ENCODE results near the gene MTREX. TPM values are rescaled to one million over a fixed set of nuclear protein-coding genes. Genes with fewer than 3 reads are reported as not detected.

MTREX gene
- total RNA-seq, 1 donor from 2014 or later = 78.7 TPM

DNA sequence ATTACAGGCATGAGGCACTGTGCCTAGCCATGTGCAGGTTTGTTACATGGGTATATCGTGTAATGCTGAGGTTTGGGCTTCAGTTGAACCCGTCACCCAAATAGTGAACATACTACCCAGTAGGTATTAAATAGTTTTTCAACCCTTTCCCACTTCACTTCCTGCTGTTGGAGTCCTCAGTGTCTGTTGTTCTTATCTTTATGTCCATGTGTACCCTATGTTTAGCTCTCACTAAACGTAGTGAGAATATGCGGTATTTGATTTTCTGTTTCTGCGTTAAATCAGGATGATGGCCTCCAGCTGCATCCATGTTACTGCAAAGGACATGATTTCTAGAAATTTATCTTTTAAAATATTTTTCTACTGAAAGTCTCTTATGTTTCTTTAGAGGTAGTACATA, 17.8 kb downstream of the MTREX start:
- Mint-ChIP-seq H3K36me3 (peaks cover 36% of the 10 kb centered on the region), H3K27ac (no peak overlapping the region), H3K4me1 (peaks cover 3% of the 10 kb centered on the region), H3K4me3 (no peak overlapping the region), H3K9me3 (no peaks in the 10 kb centered on the region), H3K27me3 (ENCODE audit: low read depth) (no peaks in the 10 kb centered on the region)
- DNase-seq (ENCODE audit: low spot score in 2 of 2, unreplicated experiment in 2 of 2) = no peak
- TF ChIP-seq, protein P1, sequence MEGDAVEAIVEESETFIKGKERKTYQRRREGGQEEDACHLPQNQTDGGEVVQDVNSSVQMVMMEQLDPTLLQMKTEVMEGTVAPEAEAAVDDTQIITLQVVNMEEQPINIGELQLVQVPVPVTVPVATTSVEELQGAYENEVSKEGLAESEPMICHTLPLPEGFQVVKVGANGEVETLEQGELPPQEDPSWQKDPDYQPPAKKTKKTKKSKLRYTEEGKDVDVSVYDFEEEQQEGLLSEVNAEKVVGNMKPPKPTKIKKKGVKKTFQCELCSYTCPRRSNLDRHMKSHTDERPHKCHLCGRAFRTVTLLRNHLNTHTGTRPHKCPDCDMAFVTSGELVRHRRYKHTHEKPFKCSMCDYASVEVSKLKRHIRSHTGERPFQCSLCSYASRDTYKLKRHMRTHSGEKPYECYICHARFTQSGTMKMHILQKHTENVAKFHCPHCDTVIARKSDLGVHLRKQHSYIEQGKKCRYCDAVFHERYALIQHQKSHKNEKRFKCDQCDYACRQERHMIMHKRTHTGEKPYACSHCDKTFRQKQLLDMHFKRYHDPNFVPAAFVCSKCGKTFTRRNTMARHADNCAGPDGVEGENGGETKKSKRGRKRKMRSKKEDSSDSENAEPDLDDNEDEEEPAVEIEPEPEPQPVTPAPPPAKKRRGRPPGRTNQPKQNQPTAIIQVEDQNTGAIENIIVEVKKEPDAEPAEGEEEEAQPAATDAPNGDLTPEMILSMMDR (IDR thresholded peaks at IDR 0.05; ENCODE audit: unreplicated experiment) = no peak

DNA sequence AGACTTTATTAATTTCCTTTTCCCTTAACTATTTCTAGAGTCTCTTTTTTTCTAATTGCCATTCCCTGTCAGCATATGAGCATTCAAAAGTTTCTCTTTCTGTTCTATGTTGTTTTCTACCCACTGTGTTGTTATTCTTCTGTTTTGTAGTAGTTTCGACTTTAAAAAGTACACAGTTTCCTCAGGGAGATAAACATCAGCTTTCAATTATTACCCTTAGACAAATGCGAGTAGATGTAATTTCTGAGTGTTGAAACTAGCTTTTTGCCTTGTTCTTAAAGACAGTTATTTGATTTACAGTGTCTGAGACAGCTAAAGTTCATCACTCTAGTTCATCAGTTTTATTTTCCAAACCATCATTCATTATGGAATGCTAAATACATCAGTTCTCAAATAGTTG, 19.5 kb downstream of the MTREX start:
- Mint-ChIP-seq H3K36me3 (peaks cover 40% of the 10 kb centered on the region), H3K4me1 (peaks cover 3% of the 10 kb centered on the region), H3K27me3 (ENCODE audit: low read depth) (no peaks in the 10 kb centered on the region), H3K4me3 (no peak overlapping the region), H3K27ac (no peak overlapping the region), H3K9me3 (no peaks in the 10 kb centered on the region)
- no peak for DNase-seq (ENCODE audit: low spot score in 2 of 2, unreplicated experiment in 2 of 2)
- TF ChIP-seq, protein P1 (IDR thresholded peaks at IDR 0.05; ENCODE audit: unreplicated experiment) = no peak

DNA sequence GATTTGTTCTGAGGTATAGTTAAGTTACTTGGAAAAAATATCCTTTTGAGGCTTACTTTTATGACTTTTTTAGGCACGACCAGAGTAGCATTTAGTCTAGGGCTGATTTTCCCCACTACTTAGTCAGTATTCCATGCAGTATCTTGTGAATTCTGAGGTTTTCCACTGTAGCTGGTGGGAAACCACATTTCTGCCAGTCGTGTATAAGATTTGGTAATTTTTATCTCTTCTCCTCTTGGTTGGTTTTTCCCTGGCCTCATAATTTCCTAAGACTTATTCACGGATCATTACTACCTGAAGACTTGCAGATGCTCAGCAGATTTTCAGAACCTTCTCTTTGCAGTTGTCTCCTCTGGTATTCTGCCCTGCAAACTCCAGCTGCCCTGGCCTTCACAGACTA, 23.5 kb downstream of the MTREX start:
- H3K27ac Mint-ChIP-seq = no peak overlapping the region
- H3K36me3 Mint-ChIP-seq = peaks cover 49% of the 10 kb centered on the region
- DNase-seq (ENCODE audit: low spot score in 2 of 2, unreplicated experiment in 2 of 2) = no peak

DNA sequence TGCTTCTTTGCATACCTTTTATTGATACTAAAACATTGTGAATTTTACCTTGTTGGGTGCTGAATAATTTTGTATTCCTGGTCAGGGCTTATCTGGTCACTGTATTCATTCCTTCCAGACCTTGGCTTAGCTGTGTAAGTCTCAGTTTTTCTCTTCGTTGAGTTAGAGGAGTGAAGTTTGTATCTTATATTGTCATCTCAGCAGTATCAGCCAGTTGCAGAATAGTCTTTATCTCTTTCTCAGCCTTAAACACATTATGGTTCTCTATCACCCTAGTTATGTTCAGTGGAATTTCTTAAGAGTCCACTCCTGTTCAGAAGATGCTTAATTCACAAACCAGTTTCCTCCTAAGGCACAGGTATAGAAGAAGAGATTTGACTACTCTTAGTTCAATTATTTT, 25.2 kb downstream of the MTREX start:
- peaks cover 4% of the 10 kb centered on the region for H3K9me3 Mint-ChIP-seq
- no peaks in the 10 kb centered on the region for H3K4me1 Mint-ChIP-seq
- DNase-seq (ENCODE audit: low spot score in 2 of 2, unreplicated experiment in 2 of 2) = no peak
- H3K27ac Mint-ChIP-seq = no peak overlapping the region
- H3K4me3 Mint-ChIP-seq = no peak overlapping the region
- no peaks in the 10 kb centered on the region for H3K27me3 Mint-ChIP-seq (ENCODE audit: low read depth)
- TF ChIP-seq, protein P1 (IDR thresholded peaks at IDR 0.05; ENCODE audit: unreplicated experiment) = no peak
- peaks cover 43% of the 10 kb centered on the region for H3K36me3 Mint-ChIP-seq

More for the DNA sequence above, 23.5 kb downstream of the MTREX start:
- no peak overlapping the region for H3K4me3 Mint-ChIP-seq
- H3K27me3 Mint-ChIP-seq (ENCODE audit: low read depth) = no peaks in the 10 kb centered on the region
- TF ChIP-seq, protein P1 (IDR thresholded peaks at IDR 0.05; ENCODE audit: unreplicated experiment) = no peak
- H3K4me1 Mint-ChIP-seq = peaks cover 3% of the 10 kb centered on the region
- H3K9me3 Mint-ChIP-seq = peaks cover 4% of the 10 kb centered on the region

DNA sequence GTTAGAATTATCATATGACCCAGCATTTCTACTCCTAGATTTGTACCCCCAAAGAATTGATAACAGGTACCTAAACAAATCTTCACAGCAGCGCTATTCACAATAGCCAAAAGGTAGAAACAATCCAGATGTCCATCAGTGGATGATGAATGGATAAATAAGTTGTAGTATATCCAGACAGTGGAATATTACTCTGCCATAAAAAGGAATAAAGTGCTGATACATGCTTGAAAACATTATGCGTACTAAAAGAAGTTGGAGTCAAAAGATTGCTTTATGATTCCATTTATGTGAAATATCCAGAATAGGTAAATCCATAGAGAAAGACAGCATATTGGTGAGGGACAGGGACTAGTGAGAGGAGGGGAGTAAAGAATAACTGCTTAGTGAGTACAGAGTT, 26.0 kb downstream of the MTREX start:
- Mint-ChIP-seq H3K27me3 (ENCODE audit: low read depth) (no peaks in the 10 kb centered on the region), H3K4me1 (no peaks in the 10 kb centered on the region), H3K27ac (no peak overlapping the region), H3K4me3 (no peak overlapping the region), H3K36me3 (peaks cover 39% of the 10 kb centered on the region), H3K9me3 (peaks cover 4% of the 10 kb centered on the region)
- DNase-seq (ENCODE audit: low spot score in 2 of 2, unreplicated experiment in 2 of 2) = no peak
- TF ChIP-seq, protein P1 (IDR thresholded peaks at IDR 0.05; ENCODE audit: unreplicated experiment) = no peak

DNA sequence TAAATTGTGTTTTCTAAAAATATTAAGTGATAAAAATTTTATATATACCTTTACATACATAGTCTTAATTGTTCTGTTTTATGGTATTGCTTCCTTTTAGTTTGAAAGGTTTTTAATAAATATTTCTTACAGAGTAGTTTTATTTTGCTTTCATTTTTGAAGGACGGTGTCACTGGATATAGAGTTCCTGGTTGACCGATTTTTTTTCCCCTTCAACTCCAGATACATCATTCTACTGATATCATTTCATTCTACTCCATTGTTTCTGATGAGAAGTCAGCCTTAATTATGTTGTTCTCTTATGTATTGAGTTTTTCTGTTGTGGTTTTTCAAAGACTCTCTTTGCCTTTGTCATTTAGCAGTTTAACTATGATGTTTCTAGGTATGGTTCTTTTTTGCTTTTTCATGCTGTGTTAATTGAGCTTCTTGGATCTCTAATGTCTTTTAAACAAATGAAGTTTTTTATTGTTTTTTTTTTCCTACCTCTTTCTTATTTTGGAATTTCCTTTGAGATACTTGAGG, 30.4 kb downstream of the MTREX start:
- Mint-ChIP-seq H3K4me3 (no peak overlapping the region), H3K9me3 (peaks cover 4% of the 10 kb centered on the region), H3K27me3 (ENCODE audit: low read depth) (no peaks in the 10 kb centered on the region), H3K36me3 (peaks cover 18% of the 10 kb centered on the region), H3K4me1 (no peaks in the 10 kb centered on the region), H3K27ac (no peak overlapping the region)
- no peak for DNase-seq (ENCODE audit: low spot score in 2 of 2, unreplicated experiment in 2 of 2)
- TF ChIP-seq, protein P1 (IDR thresholded peaks at IDR 0.05; ENCODE audit: unreplicated experiment) = no peak
